Esophagus muscularis mucosa (tissue), 3 donors: ENCODE measurements around the gene ASXL3.

Experiments used
- EP300 ChIP-seq: sonication (generic); formaldehyde crosslinking; IDR thresholded peaks from one replicate; pipeline ENCODE4 v1.6.1; 2017; ENCODE audit warnings: antibody characterized with exemption
- TF ChIP-seq, protein P1 (sequence below), 3 experiments: fragments of 200-600 bp in 2 of 3; fragments of 450-650 bp in 1 of 3; sonication (generic) in 2 of 3; IDR thresholded peaks; one replicate each; pipeline ENCODE4 v1.5.1; 2017 to 2019; ENCODE audit warnings: antibody characterized with exemption in 3 of 3, mild to moderate bottlenecking in 2 of 3, moderate library complexity in 1 of 3

- TF ChIP-seq, protein P1, sequence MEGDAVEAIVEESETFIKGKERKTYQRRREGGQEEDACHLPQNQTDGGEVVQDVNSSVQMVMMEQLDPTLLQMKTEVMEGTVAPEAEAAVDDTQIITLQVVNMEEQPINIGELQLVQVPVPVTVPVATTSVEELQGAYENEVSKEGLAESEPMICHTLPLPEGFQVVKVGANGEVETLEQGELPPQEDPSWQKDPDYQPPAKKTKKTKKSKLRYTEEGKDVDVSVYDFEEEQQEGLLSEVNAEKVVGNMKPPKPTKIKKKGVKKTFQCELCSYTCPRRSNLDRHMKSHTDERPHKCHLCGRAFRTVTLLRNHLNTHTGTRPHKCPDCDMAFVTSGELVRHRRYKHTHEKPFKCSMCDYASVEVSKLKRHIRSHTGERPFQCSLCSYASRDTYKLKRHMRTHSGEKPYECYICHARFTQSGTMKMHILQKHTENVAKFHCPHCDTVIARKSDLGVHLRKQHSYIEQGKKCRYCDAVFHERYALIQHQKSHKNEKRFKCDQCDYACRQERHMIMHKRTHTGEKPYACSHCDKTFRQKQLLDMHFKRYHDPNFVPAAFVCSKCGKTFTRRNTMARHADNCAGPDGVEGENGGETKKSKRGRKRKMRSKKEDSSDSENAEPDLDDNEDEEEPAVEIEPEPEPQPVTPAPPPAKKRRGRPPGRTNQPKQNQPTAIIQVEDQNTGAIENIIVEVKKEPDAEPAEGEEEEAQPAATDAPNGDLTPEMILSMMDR (IDR thresholded peaks at IDR 0.05), result no peak
- no peak for TF ChIP-seq EP300
Measured at GRCh38 chr18:33664241-33664874, 86.3 kb downstream of the ASXL3 start.
